PC-3 (cell line): ENCODE measurements around the gene TCEA2. TPM values are rescaled to one million over a fixed set of nuclear protein-coding genes. Genes with fewer than 3 reads are reported as not detected.

Experiments
- ATAC-seq: fragments of 200-7000 bp; cut with Tn5 transposase; 2 replicates; pipeline ENCODE4 v1.9.1; 2020; ENCODE audit warnings: mild to moderate bottlenecking, moderate library complexity
- BruUV-seq: library from RNA; stranded (reverse); fragments of 400-500 nt; replicated peaks from 2 replicates; lab custom pipeline; 2021; lab: Mats Ljungman, UMichigan
- CTCF ChIA-PET: fragments of 300-600 bp; sonication (Branson Sonifier 250); formaldehyde crosslinking; loops from one replicate; lab custom pipeline; 2022; ENCODE audit warnings: antibody characterized with exemption; lab: Charles Lee
- POLR2A ChIA-PET: fragments of 300-600 bp; sonication (Branson Sonifier 250); formaldehyde crosslinking; loops from one replicate; lab custom pipeline; 2022; ENCODE audit warnings: antibody characterized with exemption; ENCODE audit not compliant: unreplicated experiment; lab: Charles Lee
- DNase-seq: peaks from one replicate; pipeline ENCODE4 v3.0.0-alpha.2; 2015
- H2AFZ ChIP-seq: fragments of 300-600 bp; sonication (generic); 2 replicates; pipeline ENCODE4 v1.6.0; 2016; ENCODE audit warnings: antibody characterized with exemption, low read length
- H3F3A ChIP-seq: fragments of 300-600 bp; sonication (generic); one replicate; pipeline ENCODE4 v1.6.0; 2017; ENCODE audit warnings: antibody characterized with exemption, low read length, control low read depth, mild to moderate bottlenecking; ENCODE audit not compliant: unreplicated experiment
- H3K27ac ChIP-seq: fragments of 300-600 bp; sonication (generic); 2 replicates; pipeline ENCODE4 v1.5.1; 2016; ENCODE audit warnings: mild to moderate bottlenecking, low read length
- H3K27me3 ChIP-seq: fragments of 300-600 bp; sonication (generic); 2 replicates; pipeline ENCODE4 v1.6.1; 2016; ENCODE audit warnings: low read length, mixed read lengths
- H3K36me3 ChIP-seq: fragments of 300-600 bp; sonication (generic); 2 replicates; pipeline ENCODE4 v1.6.1; 2016; ENCODE audit warnings: low read depth, mixed run types, low read length, mixed read lengths
- H3K4me1 ChIP-seq: fragments of 300-600 bp; sonication (generic); 2 replicates; pipeline ENCODE4 v1.5.1; 2016; ENCODE audit warnings: low read length; ENCODE audit not compliant: insufficient read depth
- H3K4me2 ChIP-seq: fragments of 300-600 bp; sonication (generic); 2 replicates; pipeline ENCODE4 v1.6.0; 2016; ENCODE audit warnings: low read length
- H3K4me3 ChIP-seq: fragments of 300-600 bp; sonication (generic); 2 replicates; pipeline ENCODE4 v1.5.1; 2016; ENCODE audit warnings: mild to moderate bottlenecking, low read length, mixed read lengths
- H3K79me2 ChIP-seq: fragments of 300-600 bp; sonication (generic); 2 replicates; pipeline ENCODE4 v1.6.1; 2017; ENCODE audit warnings: low read length, mixed read lengths
- H3K9ac ChIP-seq: fragments of 300-600 bp; sonication (generic); 2 replicates; pipeline ENCODE4 v1.6.0; 2016; ENCODE audit warnings: mild to moderate bottlenecking, low read length
- H3K9me2 ChIP-seq: fragments of 300-600 bp; sonication (generic); replicated peaks from 2 replicates; pipeline ENCODE4 v1.6.1; 2016; ENCODE audit warnings: mixed run types, low read length, mixed read lengths
- H3K9me3 ChIP-seq: fragments of 300-600 bp; sonication (generic); 2 replicates; pipeline ENCODE4 v1.6.1; 2016; ENCODE audit warnings: low read length, mixed read lengths
- H4K20me1 ChIP-seq: fragments of 300-600 bp; sonication (generic); 2 replicates; pipeline ENCODE4 v1.6.1; 2016; ENCODE audit warnings: low read length, mixed read lengths
- EZH2 ChIP-seq: fragments of 300-600 bp; sonication (generic); IDR thresholded peaks from one replicate; pipeline ENCODE4 v1.6.1; 2017; ENCODE audit warnings: antibody characterized with exemption, mild to moderate bottlenecking, low read length; ENCODE audit not compliant: unreplicated experiment
- EZH2phosphoT487 ChIP-seq: fragments of 300-600 bp; sonication (generic); IDR thresholded peaks from 2 replicates; pipeline ENCODE4 v1.6.1; 2018; ENCODE audit warnings: mild to moderate bottlenecking, antibody characterized with exemption, low read length, borderline replicate concordance
- intact Hi-C: fragments of 100-400 bp; cut with micrococcal nuclease; formaldehyde crosslinking; loops from 2 replicates; pipeline ENCODE4 v1.9.0; 2023
- total RNA-seq: library from RNA; depleted of rRNA; stranded (reverse); fragments of >200 nt; gene quantifications from 2 replicates; pipeline ENCODE4 v1.2.3, GENCODE V29; 2014
- TF ChIP-seq, protein P1 (sequence below): fragments of 300-600 bp; sonication (generic); conservative IDR thresholded peaks from 2 replicates; pipeline ENCODE4 v1.5.1; 2017; ENCODE audit warnings: antibody characterized with exemption, low read depth, mild to moderate bottlenecking, low read length

The TCEA2 gene
- total RNA-seq, 1 experiment from 2014 or later, result 19.1 TPM

DNA sequence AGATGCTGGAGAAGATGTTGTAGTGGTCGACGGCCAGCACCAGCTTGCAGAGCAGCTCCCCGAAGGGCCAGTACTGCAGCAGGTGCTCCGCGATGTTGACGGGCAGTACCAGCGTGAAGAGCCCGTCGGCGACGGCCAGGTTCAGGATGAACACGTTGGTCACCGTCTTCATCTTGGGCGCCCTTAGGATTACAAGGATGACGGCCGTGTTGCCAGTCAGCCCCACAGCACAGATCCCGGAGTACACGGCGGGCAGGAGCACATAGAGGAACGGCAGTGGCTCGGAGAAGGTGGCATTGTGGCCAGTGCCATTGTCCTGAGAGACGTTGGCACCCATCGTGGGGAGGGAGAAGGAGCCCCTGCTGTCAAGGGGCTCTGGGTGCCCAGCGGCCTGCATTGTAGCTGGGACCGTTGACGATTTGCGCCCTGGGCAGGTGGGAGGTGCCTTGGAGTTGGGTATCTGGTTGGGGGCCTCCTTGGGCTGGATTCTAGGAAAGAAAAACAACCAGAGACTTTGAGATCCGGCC is 43.5 kb downstream of the TCEA2 start:
- TF ChIP-seq EZH2, result no peak
- TF ChIP-seq, protein P1, sequence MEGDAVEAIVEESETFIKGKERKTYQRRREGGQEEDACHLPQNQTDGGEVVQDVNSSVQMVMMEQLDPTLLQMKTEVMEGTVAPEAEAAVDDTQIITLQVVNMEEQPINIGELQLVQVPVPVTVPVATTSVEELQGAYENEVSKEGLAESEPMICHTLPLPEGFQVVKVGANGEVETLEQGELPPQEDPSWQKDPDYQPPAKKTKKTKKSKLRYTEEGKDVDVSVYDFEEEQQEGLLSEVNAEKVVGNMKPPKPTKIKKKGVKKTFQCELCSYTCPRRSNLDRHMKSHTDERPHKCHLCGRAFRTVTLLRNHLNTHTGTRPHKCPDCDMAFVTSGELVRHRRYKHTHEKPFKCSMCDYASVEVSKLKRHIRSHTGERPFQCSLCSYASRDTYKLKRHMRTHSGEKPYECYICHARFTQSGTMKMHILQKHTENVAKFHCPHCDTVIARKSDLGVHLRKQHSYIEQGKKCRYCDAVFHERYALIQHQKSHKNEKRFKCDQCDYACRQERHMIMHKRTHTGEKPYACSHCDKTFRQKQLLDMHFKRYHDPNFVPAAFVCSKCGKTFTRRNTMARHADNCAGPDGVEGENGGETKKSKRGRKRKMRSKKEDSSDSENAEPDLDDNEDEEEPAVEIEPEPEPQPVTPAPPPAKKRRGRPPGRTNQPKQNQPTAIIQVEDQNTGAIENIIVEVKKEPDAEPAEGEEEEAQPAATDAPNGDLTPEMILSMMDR, result no peak
- ChIA-PET POLR2A (no interaction called here), CTCF (no interaction called here)
- Histone ChIP-seq H3K27ac (no peak overlapping the region), H3K9me3 (no peaks in the 10 kb centered on the region), H3K4me1 (no peaks in the 10 kb centered on the region), H3K36me3 (no peaks in the 10 kb centered on the region), H3F3A (no peaks in the 10 kb centered on the region), H3K9ac (no peak overlapping the region), H3K4me2 (no peak overlapping the region), H3K79me2 (no peaks in the 10 kb centered on the region), H4K20me1 (no peaks in the 10 kb centered on the region), H2AFZ (no peak overlapping the region), H3K4me3 (no peak overlapping the region), H3K9me2 (no peaks in the 10 kb centered on the region), H3K27me3 (0 out of 2 replicates have a peak, but pooled peaks cover 3% of the 10 kb centered on the region)
- no TSS peak for BruUV-seq
- ATAC-seq (no peak), DNase-seq (no peak)
- intact Hi-C loops, result no loop called here

DNA sequence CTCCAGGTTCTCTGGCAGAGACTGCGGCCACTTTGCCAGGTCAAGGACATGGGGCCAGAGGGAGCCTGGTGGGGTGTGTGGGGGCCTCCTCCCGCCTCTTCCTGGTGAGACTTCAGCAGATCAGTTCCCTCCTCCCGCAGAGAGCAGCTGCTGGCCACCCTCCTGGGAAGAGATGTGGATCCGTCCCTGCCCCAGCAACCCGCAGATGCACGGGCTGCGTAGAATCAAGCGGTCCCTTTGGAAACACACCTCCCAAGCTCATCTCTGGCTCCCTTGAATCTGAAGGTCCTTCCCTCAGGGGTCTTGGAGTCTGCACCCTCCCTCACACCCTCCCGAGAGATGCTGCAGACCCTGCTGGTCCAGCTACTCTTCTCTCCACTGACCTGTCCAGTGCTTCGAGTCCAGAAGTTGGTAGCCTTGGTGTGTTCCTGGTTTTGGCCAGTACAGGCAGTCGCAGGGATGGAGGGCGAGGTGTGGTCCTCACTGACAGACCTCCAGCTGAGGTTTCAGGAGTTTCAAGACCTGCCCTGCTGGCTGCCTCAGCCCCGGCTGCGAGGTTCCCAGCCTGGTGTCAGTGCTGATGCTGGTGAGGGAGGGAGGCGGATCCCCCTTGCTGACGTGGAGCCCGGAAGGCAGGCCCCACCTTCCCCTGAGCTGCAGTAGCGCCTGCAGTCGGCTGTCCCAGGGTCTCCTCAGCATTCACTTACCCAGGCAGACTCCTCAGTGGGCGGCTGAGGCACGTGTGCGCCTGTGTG is 44.2 kb downstream of the TCEA2 start, which contains the start of gene NPBWR2:
Gene NPBWR2 (minus strand): TSS at position 585 of the 755 bp plus-strand sequence. CDS start 734 bp downstream, outside the sequence.
- no peaks in the 10 kb centered on the region for H3K4me1 ChIP-seq
- H3K9ac ChIP-seq, result no peak within 1 kb of the TSS
- H4K20me1 ChIP-seq, result no peaks in the 10 kb centered on the region
- TF ChIP-seq EZH2 (no peak), EZH2phosphoT487 (no peak)
- TF ChIP-seq, protein P1, result no peak
- no peaks in the 10 kb centered on the region for H3K27me3 ChIP-seq
- H3K9me2 ChIP-seq, result no peaks in the 10 kb centered on the region
- no peaks in the 10 kb centered on the region for H3K36me3 ChIP-seq
- ATAC-seq, result no peak
- no peak within 1 kb of the TSS for H2AFZ ChIP-seq
- no peak for DNase-seq
- no peaks in the 10 kb centered on the region for H3K9me3 ChIP-seq
- no peaks in the 10 kb centered on the region for H3K79me2 ChIP-seq
- no TSS peak for BruUV-seq
- no peak within 1 kb of the TSS for H3K4me3 ChIP-seq
- ChIA-PET CTCF (no interaction called here), POLR2A (no interaction called here)
- H3K27ac ChIP-seq, result no peak within 1 kb of the TSS
- intact Hi-C loops, result no loop called here
- H3F3A ChIP-seq, result no peaks in the 10 kb centered on the region
- no peak within 1 kb of the TSS for H3K4me2 ChIP-seq
